Kidney (tissue), 14 donors: Measurements from ENCODE around the gene CTSE. TPM values are rescaled to one million over a fixed set of nuclear protein-coding genes. Genes with fewer than 3 reads are reported as not detected.

ENCODE experiments used
- DNase-seq, 5 donors: peaks; one replicate each; pipeline ENCODE4 v3.0.0-alpha.2; 2013 to 2020
- FAIRE-seq: peaks from 2 replicates; lab custom pipeline; 2012; peaks lifted over from hg19 to GRCh38; lab: Jason Lieb, UNC
- H3K27ac ChIP-seq, 2 donors: one replicate each; pipeline ENCODE4 v1.7.0; 2013; ENCODE audit warnings: low read depth in 2 of 2, low read length in 2 of 2, inconsistent platforms in 1 of 2
- H3K27me3 ChIP-seq: one replicate; pipeline ENCODE4 v1.7.1; 2013; ENCODE audit warnings: low read length, inconsistent platforms; ENCODE audit not compliant: control insufficient read depth, insufficient read depth
- H3K36me3 ChIP-seq, 3 donors: one replicate each; pipeline versions ENCODE4 v1.7.0 to v1.7.1; 2013; ENCODE audit warnings: low read length in 3 of 3, control low read depth in 1 of 3, inconsistent platforms in 1 of 3; ENCODE audit not compliant: insufficient read depth in 3 of 3, control insufficient read depth in 2 of 3
- H3K4me1 ChIP-seq, 3 donors: one replicate each; pipeline versions ENCODE4 v1.7.0 to v1.7.1; 2013; ENCODE audit warnings: low read length in 3 of 3, inconsistent platforms in 1 of 3, low read depth in 1 of 3; ENCODE audit not compliant: control insufficient read depth in 2 of 3, insufficient read depth in 2 of 3
- H3K4me3 ChIP-seq, 3 donors: one replicate each; pipeline versions ENCODE4 v1.7.0 to v1.8.1; 2013; ENCODE audit warnings: low read length in 3 of 3, control low read depth in 1 of 3, inconsistent platforms in 1 of 3
- H3K9ac ChIP-seq, 3 donors: one replicate each; pipeline versions ENCODE4 v1.7.0 to v1.7.1; 2013; ENCODE audit warnings: low read length in 3 of 3, control low read depth in 1 of 3, inconsistent platforms in 1 of 3
- H3K9me3 ChIP-seq, 3 donors: one replicate each; pipeline versions ENCODE4 v1.7.0 to v1.7.1; 2013; ENCODE audit warnings: low read length in 3 of 3, control low read depth in 1 of 3, inconsistent platforms in 1 of 3; ENCODE audit not compliant: control insufficient read depth in 2 of 3, insufficient read depth in 1 of 3
- CTCF ChIP-seq: IDR thresholded peaks from 3 replicates; pipeline ENCODE4 v1.5.1; 2012; ENCODE audit warnings: mild to moderate bottlenecking, moderate library complexity, borderline replicate concordance; ENCODE audit not compliant: insufficient read depth; ENCODE audit errors: extremely low read depth
- intact Hi-C: fragments of 100-400 bp; cut with DNase I; formaldehyde crosslinking; loops from one replicate; pipeline ENCODE4 v1.11.1; 2022
- polyA plus RNA-seq: library from polyadenylated mRNA; stranded (reverse); fragments of 350-450 nt; fragmentation: Illumina TruSeq; extraction: RNeasy Lipid Tissue Mini Kit (QIAGEN cat#74804); gene quantifications from one replicate; pipeline ENCODE4 v1.2.3, GENCODE V29; 2014; ENCODE audit warnings: low read depth, low replicate concordance; ENCODE audit not compliant: insufficient read depth
- total RNA-seq: library from RNA; stranded (reverse); fragmentation: NEBNext Ultra II Directional; extraction: Animal tissue kit (Norgen Biotek cat#: 25700); gene quantifications from one replicate; pipeline ENCODE4 v1.2.1, GENCODE V29; 2021
- donor health status: control.
- donor health status: control.
- donor health status: control.
- donor health status: control.
- donor health status: control.
- donor health status: DM: yes; HTN: yes; CAD: no.
- donor health status: Normal renal cell carcinoma (clear cell type).

Gene CTSE
- total and polyA plus RNA-seq, 2 donors from 2014 or later: 1.6 TPM; not detected in 1

DNA sequence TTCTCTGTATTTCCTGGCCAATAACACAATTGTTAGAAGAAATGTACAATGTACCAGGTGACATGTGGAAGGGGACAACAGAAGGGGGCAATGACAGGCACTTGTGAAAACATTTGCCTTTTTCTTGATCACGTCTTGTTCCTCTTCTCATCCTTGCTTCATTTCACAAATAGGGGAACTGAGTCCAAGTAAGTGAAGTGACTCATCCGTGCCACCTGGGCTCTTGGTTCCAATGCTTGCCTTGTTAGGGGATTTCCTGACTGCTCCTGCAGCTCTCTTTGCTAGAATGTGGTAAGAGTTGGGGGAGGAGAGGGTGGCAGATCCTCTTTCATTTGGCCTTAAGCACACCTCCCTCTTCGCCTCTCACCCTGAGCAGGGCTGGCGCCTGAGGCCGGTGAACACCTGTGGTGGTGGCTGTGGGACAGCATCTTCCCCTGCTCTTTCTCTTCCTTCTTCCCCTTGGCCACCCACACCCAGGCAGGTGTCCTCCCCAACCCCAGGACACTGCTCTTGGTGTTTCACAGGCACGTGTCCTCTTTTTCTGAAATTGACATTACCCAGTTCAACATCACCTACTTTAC, 27.1 kb upstream of the CTSE start:
- no peak for FAIRE-seq

GRCh38 chr1:206049919-206050600, 26.4 kb upstream of the CTSE start:
- H3K27me3 ChIP-seq: no peaks in the 10 kb centered on the region
- intact Hi-C loops: no loop called here
- no peak for TF ChIP-seq CTCF
- no peak for DNase-seq
- FAIRE-seq: no peak
- no peak overlapping the region for H3K9ac ChIP-seq
- no peaks in the 10 kb centered on the region for H3K9me3 ChIP-seq
- H3K4me3 ChIP-seq: no peak overlapping the region
- H3K27ac ChIP-seq: no peak overlapping the region
- no peaks in the 10 kb centered on the region for H3K36me3 ChIP-seq
- peaks cover 0 to 10% (median 7%) of the 10 kb centered on the region in 3 donors for H3K4me1 ChIP-seq

More for the DNA sequence above, 27.1 kb upstream of the CTSE start:
- TF ChIP-seq CTCF: no peak
- Histone ChIP-seq H3K4me3 (no peak overlapping the region), H3K4me1 (peaks cover 0 to 10% (median 7%) of the 10 kb centered on the region in 3 donors), H3K36me3 (no peaks in the 10 kb centered on the region), H3K27me3 (no peaks in the 10 kb centered on the region), H3K9ac (no peak overlapping the region), H3K27ac (no peak overlapping the region), H3K9me3 (no peaks in the 10 kb centered on the region)
- peak in 2 of 5 donors; percentile 38 to 81 for DNase-seq
- intact Hi-C loops: no loop called here

GRCh38 chr1:206049293-206049692, 25.6 kb upstream of the CTSE start:
- Histone ChIP-seq H3K4me3 (no peak overlapping the region), H3K9me3 (no peaks in the 10 kb centered on the region), H3K9ac (no peak overlapping the region), H3K4me1 (peaks cover 0 to 10% (median 7%) of the 10 kb centered on the region in 3 donors), H3K27ac (no peak overlapping the region), H3K36me3 (no peaks in the 10 kb centered on the region), H3K27me3 (no peaks in the 10 kb centered on the region)
- no peak for TF ChIP-seq CTCF
- FAIRE-seq (no peak), DNase-seq (no peak)
- intact Hi-C loops: no loop called here
